ENCODE results near the gene MEIS2. TPM values are rescaled to one million over a fixed set of nuclear protein-coding genes. Genes with fewer than 3 reads are reported as not detected.

Gene MEIS2
- total RNA-seq, 1 donor from 2014 or later, result 35.6 TPM

GRCh38 chr15:37002041-37002672 is 98.2 kb downstream of the MEIS2 start:
- H3K27me3 ChIP-seq (ENCODE audit: insufficient read depth, low read length), result no peaks in the 10 kb centered on the region
- peaks cover 4% of the 10 kb centered on the region for H3K79me2 ChIP-seq (ENCODE audit: insufficient read depth, low read length)
- no peak overlapping the region for H2AFZ ChIP-seq (ENCODE audit: low read depth, low read length)
- H3K4me1 Mint-ChIP-seq (ENCODE audit: low read depth, unreplicated experiment), result peaks cover 11% of the 10 kb centered on the region
- H4K20me1 ChIP-seq (ENCODE audit: insufficient read depth, low read length), result peaks cover 28% of the 10 kb centered on the region
- no peak overlapping the region for H3K27ac Mint-ChIP-seq (ENCODE audit: unreplicated experiment)
- H3K9me3 Mint-ChIP-seq (ENCODE audit: unreplicated experiment), result peaks cover 2% of the 10 kb centered on the region
- no peak overlapping the region for H3K9ac ChIP-seq (ENCODE audit: low read length)
- DNase-seq (ENCODE audit: low read depth) (no peak), FAIRE-seq (no peak)
- peaks cover 12% of the 10 kb centered on the region for H3K36me3 Mint-ChIP-seq (ENCODE audit: low read depth, unreplicated experiment)
- no peak for TF ChIP-seq EZH2 (IDR thresholded peaks at IDR 0.05; ENCODE audit: insufficient read depth, low read length)
- no peak for TF ChIP-seq CTCF (IDR thresholded peaks at IDR 0.05; ENCODE audit: insufficient read depth, low read depth, low read length)
- H3K4me3 ChIP-seq (ENCODE audit: insufficient read depth, low read depth, low read length), result no peak overlapping the region
- H3K4me1 ChIP-seq (ENCODE audit: insufficient read depth, low read length), result no peaks in the 10 kb centered on the region
- no peak overlapping the region for H3K4me2 ChIP-seq (ENCODE audit: low read length)
- H3K36me3 ChIP-seq (ENCODE audit: insufficient read depth, low read length), result no peaks in the 10 kb centered on the region
- H3K27ac ChIP-seq (ENCODE audit: low read depth, low read length), result no peak overlapping the region
- no peaks in the 10 kb centered on the region for H3K9me3 ChIP-seq (ENCODE audit: insufficient read depth, low read depth, low read length)
- no peak overlapping the region for H3K4me3 Mint-ChIP-seq (ENCODE audit: unreplicated experiment)
- no peaks in the 10 kb centered on the region for H3K27me3 Mint-ChIP-seq (ENCODE audit: low read depth, unreplicated experiment)

- no peak overlapping the region for H3K9ac ChIP-seq (ENCODE audit: low read length)
- H3K27ac ChIP-seq (ENCODE audit: low read depth, low read length), result no peak overlapping the region
- H3K27me3 Mint-ChIP-seq (ENCODE audit: low read depth, unreplicated experiment), result no peaks in the 10 kb centered on the region
- peaks cover 2% of the 10 kb centered on the region for H3K9me3 Mint-ChIP-seq (ENCODE audit: unreplicated experiment)
- no peaks in the 10 kb centered on the region for H3K9me3 ChIP-seq (ENCODE audit: insufficient read depth, low read depth, low read length)
- peaks cover 9% of the 10 kb centered on the region for H3K4me1 Mint-ChIP-seq (ENCODE audit: low read depth, unreplicated experiment)
- no peaks in the 10 kb centered on the region for H3K4me1 ChIP-seq (ENCODE audit: insufficient read depth, low read length)
- TF ChIP-seq CTCF (IDR thresholded peaks at IDR 0.05; ENCODE audit: insufficient read depth, low read depth, low read length) (no peak), EZH2 (IDR thresholded peaks at IDR 0.05; ENCODE audit: insufficient read depth, low read length) (no peak)
- no peak overlapping the region for H3K4me3 Mint-ChIP-seq (ENCODE audit: unreplicated experiment)
- peaks cover 33% of the 10 kb centered on the region for H4K20me1 ChIP-seq (ENCODE audit: insufficient read depth, low read length)
- H3K27me3 ChIP-seq (ENCODE audit: insufficient read depth, low read length), result no peaks in the 10 kb centered on the region
- DNase-seq (ENCODE audit: low read depth) (no peak), FAIRE-seq (no peak)
- H3K79me2 ChIP-seq (ENCODE audit: insufficient read depth, low read length), result peaks cover 4% of the 10 kb centered on the region
- no peaks in the 10 kb centered on the region for H3K36me3 ChIP-seq (ENCODE audit: insufficient read depth, low read length)
- H3K4me2 ChIP-seq (ENCODE audit: low read length), result no peak overlapping the region
- peaks cover 12% of the 10 kb centered on the region for H3K36me3 Mint-ChIP-seq (ENCODE audit: low read depth, unreplicated experiment)
- H3K27ac Mint-ChIP-seq (ENCODE audit: unreplicated experiment), result no peak overlapping the region
- H3K4me3 ChIP-seq (ENCODE audit: insufficient read depth, low read depth, low read length), result no peak overlapping the region
- H2AFZ ChIP-seq (ENCODE audit: low read depth, low read length), result no peak overlapping the region
Observed at GRCh38 chr15:37001417-37001816, 98.9 kb downstream of the MEIS2 start.

GRCh38 chr15:36999778-37000177 is 100.6 kb downstream of the MEIS2 start:
- no peaks in the 10 kb centered on the region for H3K4me1 ChIP-seq (ENCODE audit: insufficient read depth, low read length)
- DNase-seq (ENCODE audit: low read depth) (no peak), FAIRE-seq (no peak)
- H3K4me2 ChIP-seq (ENCODE audit: low read length), result no peak overlapping the region
- no peak overlapping the region for H3K4me3 ChIP-seq (ENCODE audit: insufficient read depth, low read depth, low read length)
- TF ChIP-seq CTCF (IDR thresholded peaks at IDR 0.05; ENCODE audit: insufficient read depth, low read depth, low read length), result no peak
- TF ChIP-seq EZH2 (IDR thresholded peaks at IDR 0.05; ENCODE audit: insufficient read depth, low read length), result no peak
- Mint-ChIP-seq H3K27me3 (ENCODE audit: low read depth, unreplicated experiment) (no peaks in the 10 kb centered on the region), H3K27ac (ENCODE audit: unreplicated experiment) (no peak overlapping the region), H3K4me1 (ENCODE audit: low read depth, unreplicated experiment) (peaks cover 9% of the 10 kb centered on the region), H3K4me3 (ENCODE audit: unreplicated experiment) (no peak overlapping the region), H3K36me3 (ENCODE audit: low read depth, unreplicated experiment) (peaks cover 9% of the 10 kb centered on the region), H3K9me3 (ENCODE audit: unreplicated experiment) (peaks cover 2% of the 10 kb centered on the region)
- H3K9me3 ChIP-seq (ENCODE audit: insufficient read depth, low read depth, low read length), result no peaks in the 10 kb centered on the region
- H3K9ac ChIP-seq (ENCODE audit: low read length), result no peak overlapping the region
- no peaks in the 10 kb centered on the region for H3K36me3 ChIP-seq (ENCODE audit: insufficient read depth, low read length)
- H4K20me1 ChIP-seq (ENCODE audit: insufficient read depth, low read length), result peaks cover 29% of the 10 kb centered on the region
- H3K79me2 ChIP-seq (ENCODE audit: insufficient read depth, low read length), result peaks cover 4% of the 10 kb centered on the region
- no peak overlapping the region for H3K27ac ChIP-seq (ENCODE audit: low read depth, low read length)
- no peaks in the 10 kb centered on the region for H3K27me3 ChIP-seq (ENCODE audit: insufficient read depth, low read length)
- no peak overlapping the region for H2AFZ ChIP-seq (ENCODE audit: low read depth, low read length)

Measured in astrocyte (in vitro differentiated cells and primary cell).